GM18499 (cell line): ENCODE measurements around the gene FHIT.
A peak's percentile ranks its signal among the peaks of the same experiment; 100 is the strongest.

ENCODE experiments used
- ATAC-seq: cut with Tn5 transposase; IDR thresholded peaks from one replicate; pipeline ENCODE4 v1.9.1; 2021; ENCODE audit warnings: moderate number of reproducible peaks; ENCODE audit not compliant: insufficient read depth, unreplicated experiment

FHIT gene

GRCh38 chr3:59862686-59863085 is 1388.6 kb downstream of the FHIT start:
- ATAC-seq = no peak

- no peak for ATAC-seq
Observed at GRCh38 chr3:59857589-59858346, 1393.5 kb downstream of the FHIT start.

- ATAC-seq = no peak
Observed at GRCh38 chr3:59856934-59857460, 1394.3 kb downstream of the FHIT start.

- no peak for ATAC-seq
Observed at GRCh38 chr3:59854061-59854709, 1397.1 kb downstream of the FHIT start.

GRCh38 chr3:59850417-59850816 is 1400.8 kb downstream of the FHIT start:
- ATAC-seq = no peak

- no peak for ATAC-seq
Observed at GRCh38 chr3:59845386-59845785, 1405.9 kb downstream of the FHIT start.

- no peak for ATAC-seq
Observed at GRCh38 chr3:59843821-59844220, 1407.4 kb downstream of the FHIT start.

GRCh38 chr3:59839810-59840515 is 1411.3 kb downstream of the FHIT start:
- peak; percentile 91 for ATAC-seq

- no peak for ATAC-seq
Observed at GRCh38 chr3:59839283-59839682, 1412.0 kb downstream of the FHIT start.

GRCh38 chr3:59836531-59836930 is 1414.7 kb downstream of the FHIT start:
- no peak for ATAC-seq

- ATAC-seq = no peak
Observed at GRCh38 chr3:59832702-59833101, 1418.5 kb downstream of the FHIT start.

GRCh38 chr3:59832241-59832640 is 1419.0 kb downstream of the FHIT start:
- ATAC-seq = no peak

GRCh38 chr3:59831394-59831793 is 1419.9 kb downstream of the FHIT start:
- no peak for ATAC-seq

- no peak for ATAC-seq
Observed at GRCh38 chr3:59829527-59829926, 1421.7 kb downstream of the FHIT start.

- no peak for ATAC-seq
Observed at GRCh38 chr3:59824876-59825275, 1426.4 kb downstream of the FHIT start.

GRCh38 chr3:59821274-59821673 is 1430.0 kb downstream of the FHIT start:
- ATAC-seq = no peak

GRCh38 chr3:59820352-59820934 is 1430.8 kb downstream of the FHIT start:
- ATAC-seq = no peak

- no peak for ATAC-seq
Observed at GRCh38 chr3:59818919-59819300, 1432.3 kb downstream of the FHIT start.

GRCh38 chr3:59818033-59818918 is 1433.0 kb downstream of the FHIT start:
- ATAC-seq = no peak

GRCh38 chr3:59817511-59817910 is 1433.7 kb downstream of the FHIT start:
- ATAC-seq = no peak
